ENCODE results near the gene FSCN2.

- TF ChIP-seq POLR2A (IDR thresholded peaks at IDR 0.05): no peak
- TF ChIP-seq CTCF (IDR thresholded peaks at IDR 0.05): no peak
- no peak for TF ChIP-seq EP300 (IDR thresholded peaks at IDR 0.05)
These were observed 45.5 kb upstream of the FSCN2 start for GRCh38 chr17:81482673-81483072.
